Measurements from ENCODE around the gene SARS2. TPM values are rescaled to one million over a fixed set of nuclear protein-coding genes. Genes with fewer than 3 reads are reported as not detected.

The SARS2 gene
- total and polyA plus RNA-seq, 2 donors (not counting 1 experiment from before 2014, with no cell fraction given), result 7.2 to 10.4 TPM

GRCh38 chr19:38905620-38906019, 24.9 kb downstream of the SARS2 start:
- Histone ChIP-seq H3K4me3 (replicated peaks in 1 of 4; ENCODE audit: control extremely low read depth in 1 of 4, insufficient read depth in 1 of 4, low read depth in 3 of 4, low read length in 4 of 4) (no peak overlapping the region), H3K4me2 (ENCODE audit: extremely low read depth, insufficient read depth, low read length) (no peak overlapping the region), H4K20me1 (ENCODE audit: control insufficient read depth, extremely low read depth, insufficient read depth, low read length) (no peaks in the 10 kb centered on the region), H3K4me1 (ENCODE audit: control insufficient read depth, extremely low read depth, insufficient read depth, low read length) (no peaks in the 10 kb centered on the region), H3K27ac (ENCODE audit: insufficient read depth, low read length) (no peak overlapping the region), H3K79me2 (ENCODE audit: control insufficient read depth, insufficient read depth, low read length) (peaks cover 3% of the 10 kb centered on the region), H3K9ac (ENCODE audit: insufficient read depth, low read length) (no peak overlapping the region), H3K27me3 (ENCODE audit: control insufficient read depth, insufficient read depth, low read length) (no peaks in the 10 kb centered on the region), H3K36me3 (ENCODE audit: control insufficient read depth, insufficient read depth, low read length) (peaks cover 5% of the 10 kb centered on the region), H3K9me3 (ENCODE audit: control insufficient read depth, insufficient read depth, low read depth, low read length) (no peaks in the 10 kb centered on the region), H2AFZ (ENCODE audit: low read length) (no peak overlapping the region)
- TF ChIP-seq EZH2 (IDR thresholded peaks at IDR 0.05; ENCODE audit: low read length, missing control alignments) (no peak), CTCF (conservative IDR thresholded peaks at IDR 0.05 in 1 of 2, IDR thresholded peaks at IDR 0.05 in 1 of 2; ENCODE audit: low read depth in 1 of 2, low read length in 2 of 2) (no peak)
- no peak for DNase-seq (ENCODE audit: low read depth in 2 of 2)

- Histone ChIP-seq H3K9me3 (ENCODE audit: control insufficient read depth, insufficient read depth, low read depth, low read length) (no peaks in the 10 kb centered on the region), H2AFZ (ENCODE audit: low read length) (no peak overlapping the region), H3K4me3 (replicated peaks in 1 of 4; ENCODE audit: control extremely low read depth in 1 of 4, insufficient read depth in 1 of 4, low read depth in 3 of 4, low read length in 4 of 4) (no peak overlapping the region), H3K4me1 (ENCODE audit: control insufficient read depth, extremely low read depth, insufficient read depth, low read length) (no peaks in the 10 kb centered on the region), H3K79me2 (ENCODE audit: control insufficient read depth, insufficient read depth, low read length) (peaks cover 3% of the 10 kb centered on the region), H4K20me1 (ENCODE audit: control insufficient read depth, extremely low read depth, insufficient read depth, low read length) (no peaks in the 10 kb centered on the region), H3K27me3 (ENCODE audit: control insufficient read depth, insufficient read depth, low read length) (no peaks in the 10 kb centered on the region), H3K4me2 (ENCODE audit: extremely low read depth, insufficient read depth, low read length) (no peak overlapping the region), H3K9ac (ENCODE audit: insufficient read depth, low read length) (no peak overlapping the region), H3K36me3 (ENCODE audit: control insufficient read depth, insufficient read depth, low read length) (peaks cover 5% of the 10 kb centered on the region), H3K27ac (ENCODE audit: insufficient read depth, low read length) (no peak overlapping the region)
- TF ChIP-seq CTCF (conservative IDR thresholded peaks at IDR 0.05 in 1 of 2, IDR thresholded peaks at IDR 0.05 in 1 of 2; ENCODE audit: low read depth in 1 of 2, low read length in 2 of 2), result no peak
- no peak for TF ChIP-seq EZH2 (IDR thresholded peaks at IDR 0.05; ENCODE audit: low read length, missing control alignments)
- DNase-seq (ENCODE audit: low read depth in 2 of 2), result no peak
Measured at GRCh38 chr19:38904581-38905539, 25.7 kb downstream of the SARS2 start.

DNA sequence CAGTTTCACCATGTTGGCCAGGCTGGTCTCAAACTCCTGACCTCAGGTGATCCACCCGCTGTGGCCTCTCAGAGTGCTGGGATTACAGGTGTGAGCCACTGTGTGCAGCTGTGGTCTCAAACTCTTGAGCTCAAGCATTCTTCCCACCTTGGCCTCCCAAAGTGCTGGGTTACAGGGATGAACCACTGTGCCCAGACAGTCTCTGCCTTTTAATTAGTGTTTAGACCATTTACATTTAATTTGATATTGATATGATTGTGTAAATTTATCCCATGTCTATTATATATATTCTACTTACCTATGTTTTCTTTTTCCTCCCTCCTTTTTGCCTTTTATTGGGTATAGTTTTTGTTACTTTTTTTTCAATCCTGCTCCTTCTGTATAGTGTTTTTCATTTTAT, 28.9 kb downstream of the SARS2 start:
- Histone ChIP-seq H3K4me1 (ENCODE audit: control insufficient read depth, extremely low read depth, insufficient read depth, low read length) (no peaks in the 10 kb centered on the region), H3K9me3 (ENCODE audit: control insufficient read depth, insufficient read depth, low read depth, low read length) (no peaks in the 10 kb centered on the region), H4K20me1 (ENCODE audit: control insufficient read depth, extremely low read depth, insufficient read depth, low read length) (no peaks in the 10 kb centered on the region), H3K4me2 (ENCODE audit: extremely low read depth, insufficient read depth, low read length) (no peak overlapping the region), H3K27ac (ENCODE audit: insufficient read depth, low read length) (no peak overlapping the region), H2AFZ (ENCODE audit: low read length) (no peak overlapping the region), H3K27me3 (ENCODE audit: control insufficient read depth, insufficient read depth, low read length) (no peaks in the 10 kb centered on the region), H3K4me3 (replicated peaks in 1 of 4; ENCODE audit: control extremely low read depth in 1 of 4, insufficient read depth in 1 of 4, low read depth in 3 of 4, low read length in 4 of 4) (no peak overlapping the region), H3K79me2 (ENCODE audit: control insufficient read depth, insufficient read depth, low read length) (peaks cover 5% of the 10 kb centered on the region), H3K36me3 (ENCODE audit: control insufficient read depth, insufficient read depth, low read length) (peaks cover 3% of the 10 kb centered on the region), H3K9ac (ENCODE audit: insufficient read depth, low read length) (no peak overlapping the region)
- no peak for DNase-seq (ENCODE audit: low read depth in 2 of 2)
- no peak for TF ChIP-seq EZH2 (IDR thresholded peaks at IDR 0.05; ENCODE audit: low read length, missing control alignments)
- no peak for TF ChIP-seq CTCF (conservative IDR thresholded peaks at IDR 0.05 in 1 of 2, IDR thresholded peaks at IDR 0.05 in 1 of 2; ENCODE audit: low read depth in 1 of 2, low read length in 2 of 2)
